PFSK-1 (cell line): Measurements from ENCODE around the gene HEBP1.

Source experiments
- FOXP2 ChIP-seq: optimal IDR thresholded peaks from 2 replicates; pipeline ENCODE3; 2011; ENCODE audit warnings: borderline replicate concordance, control low read depth, inconsistent platforms; ENCODE audit not compliant: insufficient read depth; ENCODE audit errors: extremely low read length, extremely low read depth
- POLR2AphosphoS5 ChIP-seq: IDR thresholded peaks from 2 replicates; pipeline ENCODE4 v1.6.1; 2012; ENCODE audit warnings: low read depth, mild to moderate bottlenecking, control low read depth, low read length, moderate library complexity
- SIN3A ChIP-seq: IDR thresholded peaks from 2 replicates; pipeline ENCODE4 v1.6.1; 2012; ENCODE audit warnings: mild to moderate bottlenecking, low read length, moderate library complexity, borderline replicate concordance; ENCODE audit not compliant: insufficient read depth
- TAF1 ChIP-seq: IDR thresholded peaks from 2 replicates; pipeline ENCODE4 v1.6.1; 2012; ENCODE audit warnings: low read length, control low read depth, borderline replicate concordance; ENCODE audit not compliant: insufficient read depth
- TF ChIP-seq, protein P1 (sequence below), 2 experiments: IDR thresholded peaks; 2 replicates each; pipeline versions ENCODE4 v1.6.1 to v1.8.0; 2011 to 2012; ENCODE audit warnings: low read depth in 2 of 2, low read length in 2 of 2, control low read depth in 1 of 2, inconsistent platforms in 1 of 2, mild to moderate bottlenecking in 1 of 2, moderate library complexity in 1 of 2; ENCODE audit not compliant: insufficient read depth in 1 of 2

Gene HEBP1

GRCh38 chr12:12964255-12964654 is 35.8 kb downstream of the HEBP1 start:
- TF ChIP-seq, protein P1, sequence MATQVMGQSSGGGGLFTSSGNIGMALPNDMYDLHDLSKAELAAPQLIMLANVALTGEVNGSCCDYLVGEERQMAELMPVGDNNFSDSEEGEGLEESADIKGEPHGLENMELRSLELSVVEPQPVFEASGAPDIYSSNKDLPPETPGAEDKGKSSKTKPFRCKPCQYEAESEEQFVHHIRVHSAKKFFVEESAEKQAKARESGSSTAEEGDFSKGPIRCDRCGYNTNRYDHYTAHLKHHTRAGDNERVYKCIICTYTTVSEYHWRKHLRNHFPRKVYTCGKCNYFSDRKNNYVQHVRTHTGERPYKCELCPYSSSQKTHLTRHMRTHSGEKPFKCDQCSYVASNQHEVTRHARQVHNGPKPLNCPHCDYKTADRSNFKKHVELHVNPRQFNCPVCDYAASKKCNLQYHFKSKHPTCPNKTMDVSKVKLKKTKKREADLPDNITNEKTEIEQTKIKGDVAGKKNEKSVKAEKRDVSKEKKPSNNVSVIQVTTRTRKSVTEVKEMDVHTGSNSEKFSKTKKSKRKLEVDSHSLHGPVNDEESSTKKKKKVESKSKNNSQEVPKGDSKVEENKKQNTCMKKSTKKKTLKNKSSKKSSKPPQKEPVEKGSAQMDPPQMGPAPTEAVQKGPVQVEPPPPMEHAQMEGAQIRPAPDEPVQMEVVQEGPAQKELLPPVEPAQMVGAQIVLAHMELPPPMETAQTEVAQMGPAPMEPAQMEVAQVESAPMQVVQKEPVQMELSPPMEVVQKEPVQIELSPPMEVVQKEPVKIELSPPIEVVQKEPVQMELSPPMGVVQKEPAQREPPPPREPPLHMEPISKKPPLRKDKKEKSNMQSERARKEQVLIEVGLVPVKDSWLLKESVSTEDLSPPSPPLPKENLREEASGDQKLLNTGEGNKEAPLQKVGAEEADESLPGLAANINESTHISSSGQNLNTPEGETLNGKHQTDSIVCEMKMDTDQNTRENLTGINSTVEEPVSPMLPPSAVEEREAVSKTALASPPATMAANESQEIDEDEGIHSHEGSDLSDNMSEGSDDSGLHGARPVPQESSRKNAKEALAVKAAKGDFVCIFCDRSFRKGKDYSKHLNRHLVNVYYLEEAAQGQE (IDR thresholded peaks at IDR 0.05; ENCODE audit: insufficient read depth in 1 of 2, low read depth in 2 of 2, low read length in 2 of 2) = no peak
- TF ChIP-seq POLR2AphosphoS5 (no peak), TAF1 (no peak), FOXP2 (no peak), SIN3A (no peak)

GRCh38 chr12:12960639-12961209 is 39.3 kb downstream of the HEBP1 start:
- no peak for TF ChIP-seq TAF1
- TF ChIP-seq POLR2AphosphoS5 = no peak
- no peak for TF ChIP-seq FOXP2

- TF ChIP-seq FOXP2 (no peak), TAF1 (no peak), POLR2AphosphoS5 (no peak), SIN3A (no peak)
- TF ChIP-seq, protein P1 (IDR thresholded peaks at IDR 0.05; ENCODE audit: insufficient read depth in 1 of 2, low read depth in 2 of 2, low read length in 2 of 2) = no peak
Measured at GRCh38 chr12:12958886-12959285, 41.2 kb downstream of the HEBP1 start.

GRCh38 chr12:12954878-12955625 is 45.0 kb downstream of the HEBP1 start:
- no peak for TF ChIP-seq SIN3A
- no peak for TF ChIP-seq FOXP2
- no peak for TF ChIP-seq POLR2AphosphoS5
- TF ChIP-seq TAF1 = no peak
- TF ChIP-seq, protein P1 (IDR thresholded peaks at IDR 0.05; ENCODE audit: insufficient read depth in 1 of 2, low read depth in 2 of 2, low read length in 2 of 2) = no peak

GRCh38 chr12:12954356-12954755 is 45.7 kb downstream of the HEBP1 start:
- TF ChIP-seq FOXP2 (no peak), SIN3A (peak; percentile 34; the same call in 1 of the 2 replicates), POLR2AphosphoS5 (no peak)

DNA sequence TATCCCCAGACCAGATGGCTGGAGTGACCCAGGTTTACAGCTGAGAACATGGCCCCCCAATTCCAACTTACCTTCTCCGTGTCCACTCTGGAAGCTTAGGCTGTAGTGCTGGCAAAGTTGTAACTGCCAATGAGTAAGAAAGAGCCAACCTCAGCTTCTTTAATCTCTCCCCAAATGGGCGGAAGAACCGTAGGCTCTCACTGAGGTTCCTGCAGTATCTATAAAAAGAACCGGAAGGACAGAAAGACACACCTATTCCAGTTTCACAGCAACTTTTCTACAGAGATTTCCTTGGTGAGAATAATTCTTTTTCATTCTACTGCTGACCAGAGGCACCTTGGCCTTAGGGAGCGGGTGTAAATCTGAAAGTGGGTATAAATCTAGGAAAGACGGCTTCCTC is 48.0 kb downstream of the HEBP1 start, which contains the start of gene GPRC5D:
TSS of gene GPRC5D (minus strand) at position 135 of the 400 bp plus-strand sequence. CDS start 1,786 bp downstream, outside the sequence.
- TF ChIP-seq POLR2AphosphoS5 (no peak), SIN3A (no peak), TAF1 (no peak), FOXP2 (no peak)
- TF ChIP-seq, protein P1 (IDR thresholded peaks at IDR 0.05; ENCODE audit: insufficient read depth in 1 of 2, low read depth in 2 of 2, low read length in 2 of 2) = no peak
